Bronchial epithelial cell (primary cell): ENCODE results near the gene C16orf46. TPM values are rescaled to one million over a fixed set of nuclear protein-coding genes. Genes with fewer than 3 reads are reported as not detected.

Source experiments
- DNase-seq: peaks from one replicate; pipeline ENCODE4 v3.0.0-alpha.2; 2010; ENCODE audit warnings: low read depth
- FAIRE-seq: peaks from 2 replicates; lab custom pipeline; 2011; peaks lifted over from hg19 to GRCh38; lab: Jason Lieb, UNC
- H3K27me3 ChIP-seq: 2 replicates; pipeline ENCODE4 v1.5.1; 2011; ENCODE audit warnings: low read length; ENCODE audit not compliant: control insufficient read depth, insufficient read depth
- H3K36me3 ChIP-seq: 2 replicates; pipeline ENCODE4 v1.5.1; 2011; ENCODE audit warnings: low read length; ENCODE audit not compliant: control insufficient read depth, insufficient read depth
- H3K4me3 ChIP-seq: 2 replicates; pipeline ENCODE4 v1.5.1; 2011; ENCODE audit warnings: mild to moderate bottlenecking, low read depth, low read length, control low read depth
- CTCF ChIP-seq: IDR thresholded peaks from 2 replicates; pipeline ENCODE4 v1.5.1; 2011; ENCODE audit warnings: mild to moderate bottlenecking, moderate library complexity, low read length, control low read depth, inconsistent platforms; ENCODE audit not compliant: insufficient read depth, severe bottlenecking
- total RNA-seq: library from RNA; depleted of rRNA; stranded (reverse); fragments of >200 nt; gene quantifications from 2 replicates; pipeline ENCODE4 v1.2.1, GENCODE V29; 2014

The C16orf46 gene
- total RNA-seq, 1 donor from 2014 or later, result 0.53 TPM

GRCh38 chr16:81088836-81089235, 11.8 kb upstream of the C16orf46 start:
- H3K4me3 ChIP-seq, result no peak overlapping the region
- no peaks in the 10 kb centered on the region for H3K36me3 ChIP-seq
- DNase-seq, result no peak
- no peak for FAIRE-seq
- no peak for TF ChIP-seq CTCF
- H3K27me3 ChIP-seq, result no peaks in the 10 kb centered on the region

GRCh38 chr16:81081014-81081413, 4.0 kb upstream of the C16orf46 start:
- DNase-seq (no peak), FAIRE-seq (no peak)
- no peak overlapping the region for H3K4me3 ChIP-seq
- no peak for TF ChIP-seq CTCF
- H3K27me3 ChIP-seq, result no peaks in the 10 kb centered on the region
- no peaks in the 10 kb centered on the region for H3K36me3 ChIP-seq

GRCh38 chr16:81080233-81080632, 3.2 kb upstream of the C16orf46 start:
- Histone ChIP-seq H3K4me3 (no peak overlapping the region), H3K27me3 (no peaks in the 10 kb centered on the region), H3K36me3 (no peaks in the 10 kb centered on the region)
- DNase-seq (no peak), FAIRE-seq (no peak)
- no peak for TF ChIP-seq CTCF

- DNase-seq (peak; percentile 70), FAIRE-seq (no peak)
- Histone ChIP-seq H3K4me3 (peak overlapping the region; percentile 74), H3K36me3 (no peaks in the 10 kb centered on the region), H3K27me3 (no peaks in the 10 kb centered on the region)
- TF ChIP-seq CTCF, result no peak
These were observed 417 bp downstream of the C16orf46 start for GRCh38 chr16:81076566-81077075.

DNA sequence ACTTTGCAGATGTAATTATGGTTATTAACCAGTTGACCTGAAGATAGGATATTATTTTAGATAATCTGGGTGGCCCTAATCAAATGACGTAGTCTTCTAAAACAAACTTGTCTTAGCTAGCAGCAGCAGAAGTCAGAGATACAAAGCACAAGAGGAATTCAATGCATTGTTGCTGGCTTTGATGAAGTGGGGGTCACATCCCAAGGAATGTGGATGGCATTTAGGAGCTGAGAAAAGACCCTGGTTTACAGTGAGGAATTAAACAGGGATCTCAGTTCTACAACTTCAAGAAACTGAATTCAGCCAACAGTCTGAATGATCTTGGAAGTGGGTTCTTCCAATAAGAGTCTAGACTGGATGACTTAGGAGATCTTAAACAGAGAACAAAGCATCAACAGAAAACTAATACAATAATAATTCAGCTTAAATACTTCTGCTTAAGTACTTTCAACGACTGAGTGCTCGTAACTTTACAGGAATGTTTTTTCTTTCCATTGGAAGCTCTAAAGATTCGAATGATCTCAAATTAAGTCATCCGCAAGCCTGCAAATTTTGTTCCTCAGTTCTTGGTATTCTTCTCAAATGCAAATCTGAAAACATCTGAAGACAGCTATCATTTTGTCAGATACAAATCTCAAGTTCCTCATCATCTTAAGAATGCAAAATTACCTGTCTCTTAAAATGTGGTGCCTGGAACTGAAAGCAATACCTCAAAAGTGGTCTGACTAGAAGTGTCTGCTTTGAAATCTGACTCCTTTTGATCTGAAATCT, 3.3 kb downstream of the C16orf46 start:
- TF ChIP-seq CTCF, result no peak
- FAIRE-seq (no peak), DNase-seq (no peak)
- Histone ChIP-seq H3K36me3 (no peaks in the 10 kb centered on the region), H3K4me3 (no peak overlapping the region), H3K27me3 (no peaks in the 10 kb centered on the region)
